Measurements from ENCODE around the gene ACSF3. TPM values are rescaled to one million over a fixed set of nuclear protein-coding genes. Genes with fewer than 3 reads are reported as not detected.

Gene ACSF3
- total and polyA plus RNA-seq, 2 donors (not counting 1 experiment from before 2014, with no cell fraction given), result 45.2 to 113 TPM

- no peak overlapping the region for H3K4me2 ChIP-seq (replicated peaks; ENCODE audit: low read depth, low read length, poor library complexity, severe bottlenecking)
- no peaks in the 10 kb centered on the region for H3K79me2 ChIP-seq (ENCODE audit: control insufficient read depth, insufficient read depth, low read length)
- peaks cover 6% of the 10 kb centered on the region for H4K20me1 ChIP-seq (ENCODE audit: control insufficient read depth, insufficient read depth, low read length, poor library complexity, severe bottlenecking)
- 49% methylated on average over 20 of the region's 20 CpGs for WGBS (ENCODE audit: insufficient coverage)
- peaks cover 0 to 7% (median 2%) of the 10 kb centered on the region in 4 experiments for H3K27me3 ChIP-seq (replicated peaks in 1 of 4; ENCODE audit: control extremely low read depth in 1 of 4, control insufficient read depth in 3 of 4, insufficient read depth in 4 of 4, low read length in 3 of 4)
- peaks cover 11% of the 10 kb centered on the region for H3K4me1 Mint-ChIP-seq
- ChIA-PET CTCF (no interaction called here), POLR2A (interaction anchor here (0.6 kb wide), 1 partner anchor 572 kb away, joined by 5 read pairs; no protein-coding TSS in a partner anchor)
- peaks cover 0 to 5% (median 0%) of the 10 kb centered on the region in 3 donors for H3K9me3 ChIP-seq (ENCODE audit: control extremely low read depth in 1 of 3, control insufficient read depth in 2 of 3, insufficient read depth in 1 of 3, low read length in 2 of 3)
- no peak overlapping the region for H3K4me3 Mint-ChIP-seq
- no peak for TF ChIP-seq EZH2 (IDR thresholded peaks at IDR 0.05; ENCODE audit: borderline replicate concordance, insufficient read depth, low read depth, low read length, poor library complexity, severe bottlenecking)
- TF ChIP-seq CTCF (IDR thresholded peaks at IDR 0.05), result no peak
- intact Hi-C loops (cut with micrococcal nuclease), result no loop called here
- no peaks in the 10 kb centered on the region for H3K36me3 ChIP-seq (replicated peaks in 1 of 2; ENCODE audit: control extremely low read depth in 1 of 2, control insufficient read depth in 1 of 2, extremely low read depth in 1 of 2, insufficient read depth in 2 of 2, low read length in 1 of 2)
- ATAC-seq (ENCODE audit: low read depth) (no peak), DNase-seq (no peak)
- no peaks in the 10 kb centered on the region for H3K27me3 Mint-ChIP-seq
- H3K9ac ChIP-seq (ENCODE audit: low read length), result no peak overlapping the region
- peaks cover 10 to 18% of the 10 kb centered on the region in 2 donors for H3K4me1 ChIP-seq (ENCODE audit: control insufficient read depth in 2 of 2, insufficient read depth in 2 of 2, low read length in 2 of 2)
- H3K4me3 ChIP-seq (ENCODE audit: control extremely low read depth in 1 of 5, extremely low read depth in 1 of 5, insufficient read depth in 1 of 5, low read depth in 2 of 5, low read length in 4 of 5), result no peak overlapping the region
- H3K9me3 Mint-ChIP-seq (ENCODE audit: insufficient read depth), result no peaks in the 10 kb centered on the region
- H2AFZ ChIP-seq (ENCODE audit: insufficient read depth, low read depth, low read length, poor library complexity, severe bottlenecking), result no peak overlapping the region
- no peak overlapping the region for H3K27ac Mint-ChIP-seq
- H3K27ac ChIP-seq (ENCODE audit: low read length in 2 of 2), result no peak overlapping the region
Observed at GRCh38 chr16:89175280-89176146, 81.9 kb downstream of the ACSF3 start.

- CTCF ChIA-PET, result interaction anchor here (1.6 kb wide), 1 partner anchor 439 kb away, joined by 5 read pairs; no protein-coding TSS in a partner anchor
- peaks cover 0 to 2% (median 0%) of the 10 kb centered on the region in 3 donors for H3K9me3 ChIP-seq (ENCODE audit: control extremely low read depth in 1 of 3, control insufficient read depth in 2 of 3, insufficient read depth in 1 of 3, low read length in 2 of 3)
- no peak overlapping the region for H3K4me3 Mint-ChIP-seq
- 92% methylated on average over 27 of the region's 27 CpGs for WGBS (ENCODE audit: insufficient coverage)
- no peaks in the 10 kb centered on the region for H3K79me2 ChIP-seq (ENCODE audit: control insufficient read depth, insufficient read depth, low read length)
- DNase-seq (no peak), ATAC-seq (ENCODE audit: low read depth) (no peak)
- H4K20me1 ChIP-seq (ENCODE audit: control insufficient read depth, insufficient read depth, low read length, poor library complexity, severe bottlenecking), result no peaks in the 10 kb centered on the region
- H3K4me3 ChIP-seq (ENCODE audit: control extremely low read depth in 1 of 5, extremely low read depth in 1 of 5, insufficient read depth in 1 of 5, low read depth in 2 of 5, low read length in 4 of 5), result no peak overlapping the region
- intact Hi-C loops (cut with micrococcal nuclease), result no loop called here
- H3K9me3 Mint-ChIP-seq (ENCODE audit: insufficient read depth), result no peaks in the 10 kb centered on the region
- no peaks in the 10 kb centered on the region for H3K27me3 Mint-ChIP-seq
- POLR2A ChIA-PET, result no interaction called here
- H2AFZ ChIP-seq (ENCODE audit: insufficient read depth, low read depth, low read length, poor library complexity, severe bottlenecking), result no peak overlapping the region
- no peak overlapping the region for H3K4me2 ChIP-seq (replicated peaks; ENCODE audit: low read depth, low read length, poor library complexity, severe bottlenecking)
- H3K27me3 ChIP-seq (replicated peaks in 1 of 4; ENCODE audit: control extremely low read depth in 1 of 4, control insufficient read depth in 3 of 4, insufficient read depth in 4 of 4, low read length in 3 of 4), result peaks cover 0 to 2% (median 0%) of the 10 kb centered on the region in 4 experiments
- peak overlapping the region; percentile 37 for H3K27ac Mint-ChIP-seq
- no peak overlapping the region for H3K27ac ChIP-seq (ENCODE audit: low read length in 2 of 2)
- H3K9ac ChIP-seq (ENCODE audit: low read length), result no peak overlapping the region
- peaks cover 6% of the 10 kb centered on the region for H3K4me1 Mint-ChIP-seq
- TF ChIP-seq CTCF (IDR thresholded peaks at IDR 0.05) (no peak), EZH2 (IDR thresholded peaks at IDR 0.05; ENCODE audit: borderline replicate concordance, insufficient read depth, low read depth, low read length, poor library complexity, severe bottlenecking) (no peak)
- peaks cover 4 to 12% of the 10 kb centered on the region in 2 donors for H3K4me1 ChIP-seq (ENCODE audit: control insufficient read depth in 2 of 2, insufficient read depth in 2 of 2, low read length in 2 of 2)
- H3K36me3 ChIP-seq (replicated peaks in 1 of 2; ENCODE audit: control extremely low read depth in 1 of 2, control insufficient read depth in 1 of 2, extremely low read depth in 1 of 2, insufficient read depth in 2 of 2, low read length in 1 of 2), result no peaks in the 10 kb centered on the region
Observed at GRCh38 chr16:89176147-89176690, 82.6 kb downstream of the ACSF3 start.

All from B cell (primary cell).